Measurements from ENCODE around the gene PRR7.
A peak's percentile ranks its signal among the peaks of the same experiment; 100 is the strongest.
"Not testable (repeated sequence)": the region's sequence is repeated elsewhere in the genome, so short reads cannot be mapped to it uniquely, and the experiment has no call there.

The PRR7 gene

DNA sequence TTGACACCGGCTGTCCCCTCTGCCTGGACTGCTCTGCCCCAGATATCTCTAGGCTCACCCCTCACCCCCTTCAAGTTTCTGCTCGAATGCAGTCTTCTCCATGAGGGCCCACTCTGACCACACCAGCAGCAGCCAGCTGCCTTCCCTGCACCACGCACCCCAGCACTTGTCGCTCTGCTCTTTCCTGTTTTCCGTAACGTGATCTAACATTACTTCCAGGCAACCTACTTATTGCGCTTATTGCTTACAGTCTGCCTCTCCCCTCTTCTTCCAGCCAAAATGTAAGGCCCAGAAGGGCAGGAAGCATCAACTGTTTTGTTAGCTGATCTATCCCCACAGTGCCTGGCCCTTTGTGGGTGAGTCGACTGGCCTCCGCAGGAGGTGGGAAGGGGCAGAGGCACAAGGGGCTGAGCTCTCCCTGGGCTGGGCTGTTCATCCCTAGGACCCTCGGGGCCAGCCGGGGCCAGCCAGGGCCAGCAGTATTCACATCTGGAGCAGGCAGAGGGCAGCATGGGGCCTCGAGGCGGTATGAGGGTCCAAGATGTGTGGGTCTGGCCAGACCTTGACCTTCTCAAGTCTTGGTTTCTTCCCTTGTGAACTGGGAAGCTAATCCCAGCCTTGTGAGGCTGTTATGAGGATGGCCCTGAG is 38.4 kb downstream of the PRR7 start:
- DNase-seq (ENCODE audit: low spot score): no peak

- not testable (repeated sequence) for DNase-seq (ENCODE audit: low spot score)
These were observed 39.1 kb downstream of the PRR7 start for GRCh38 chr5:177485753-177486152.

GRCh38 chr5:177486256-177486655 is 39.6 kb downstream of the PRR7 start:
- no peak for DNase-seq (ENCODE audit: low spot score)

- no peak for DNase-seq (ENCODE audit: low spot score)
These were observed 40.5 kb downstream of the PRR7 start for GRCh38 chr5:177487144-177487543.

DNA sequence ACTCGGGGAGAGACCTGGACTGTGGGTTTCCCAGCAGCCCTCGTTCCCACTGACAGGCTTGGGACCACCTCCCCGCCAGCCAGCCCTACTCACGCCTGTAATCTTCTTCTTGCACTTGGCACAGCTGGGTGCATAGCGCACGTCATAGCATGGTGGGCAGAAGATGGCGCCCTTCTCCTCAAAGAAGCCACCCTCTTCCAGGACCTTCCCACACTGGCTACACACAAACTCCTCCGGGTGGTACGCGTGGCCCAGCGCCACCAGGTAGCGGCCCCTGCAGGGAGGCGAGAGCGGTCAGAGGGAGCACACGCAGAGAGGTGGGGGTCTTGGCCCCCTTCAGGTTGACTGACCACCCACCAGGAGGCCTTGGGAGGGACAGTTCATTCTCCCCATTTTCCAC is 41.4 kb downstream of the PRR7 start:
- peak; percentile 68 for DNase-seq (ENCODE audit: low spot score)

DNA sequence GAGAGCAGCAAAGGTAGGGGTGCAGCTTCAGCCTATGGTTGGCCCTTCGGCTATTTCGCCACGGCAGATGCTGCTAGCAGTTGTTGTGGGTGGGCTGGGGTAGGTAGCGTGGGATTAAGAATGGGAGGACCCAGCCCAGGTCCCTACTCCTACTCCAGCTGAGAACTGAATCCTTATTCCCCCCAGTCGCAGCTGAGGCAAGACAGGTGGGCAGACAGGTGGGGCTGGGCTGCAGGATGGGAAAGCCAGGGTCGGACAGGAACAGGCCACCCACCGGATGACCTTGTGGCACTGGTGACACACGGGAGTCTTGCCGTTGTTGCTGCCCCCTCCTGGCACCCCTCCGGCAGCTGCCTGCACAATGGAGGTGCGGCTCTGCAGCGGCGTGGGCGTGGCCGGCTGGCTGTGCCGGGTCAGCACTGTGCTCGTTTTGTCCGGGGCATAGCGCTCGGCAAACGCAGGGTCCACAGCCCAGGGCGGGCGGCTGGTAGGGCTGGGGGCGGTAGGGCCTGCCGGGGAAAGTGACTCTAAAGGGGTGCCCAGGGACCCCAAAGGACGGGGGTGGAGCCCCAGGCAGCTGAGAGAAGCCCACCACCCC is 42.6 kb downstream of the PRR7 start:
- no peak for DNase-seq (ENCODE audit: low spot score)

DNA sequence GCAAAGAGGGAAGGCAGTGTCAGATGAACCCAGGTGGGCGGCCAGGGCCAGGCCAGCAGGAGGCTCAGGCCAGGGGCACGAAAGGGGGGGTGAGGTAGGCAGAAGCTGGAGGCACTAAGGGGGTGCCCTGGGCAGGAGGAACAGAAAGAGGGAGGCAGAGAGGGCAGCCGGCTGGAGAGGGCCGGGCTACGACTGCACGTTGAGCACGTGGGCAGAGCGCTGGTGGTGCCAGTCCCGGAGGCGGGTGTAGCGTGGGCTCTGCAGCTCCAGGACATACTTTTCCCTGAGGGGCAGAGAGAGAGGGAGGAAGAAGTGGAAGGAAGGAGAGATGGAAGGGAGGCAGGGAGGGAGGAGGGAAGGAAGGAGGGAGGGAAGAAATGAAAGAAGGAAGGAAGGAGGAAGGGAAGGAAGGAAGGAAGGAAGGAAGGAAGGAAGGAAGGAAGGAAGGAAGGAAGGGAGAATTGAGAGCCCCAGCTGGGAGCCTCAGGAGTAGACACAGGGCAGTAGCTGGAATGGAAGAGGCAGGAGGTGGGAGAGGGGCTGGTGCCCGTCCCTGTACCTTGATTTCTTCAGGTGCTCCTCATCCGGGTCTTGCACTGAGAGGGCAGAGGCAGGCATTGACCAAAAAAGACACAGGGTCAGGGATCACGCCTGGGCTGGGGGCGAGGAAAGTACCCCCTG is 43.8 kb downstream of the PRR7 start:
- no peak for DNase-seq (ENCODE audit: low spot score)

- no peak for DNase-seq (ENCODE audit: low spot score)
These were observed 44.4 kb downstream of the PRR7 start for GRCh38 chr5:177490992-177491391.

- DNase-seq (ENCODE audit: low spot score): peak; percentile 74
These were observed 44.9 kb downstream of the PRR7 start for GRCh38 chr5:177491429-177491945.

- no peak for DNase-seq (ENCODE audit: low spot score)
These were observed 45.6 kb downstream of the PRR7 start for GRCh38 chr5:177491983-177492746.

GRCh38 chr5:177492841-177493240 is 46.2 kb downstream of the PRR7 start:
- no peak for DNase-seq (ENCODE audit: low spot score)

- DNase-seq (ENCODE audit: low spot score): no peak
These were observed 47.3 kb downstream of the PRR7 start for GRCh38 chr5:177493795-177494345.

DNA sequence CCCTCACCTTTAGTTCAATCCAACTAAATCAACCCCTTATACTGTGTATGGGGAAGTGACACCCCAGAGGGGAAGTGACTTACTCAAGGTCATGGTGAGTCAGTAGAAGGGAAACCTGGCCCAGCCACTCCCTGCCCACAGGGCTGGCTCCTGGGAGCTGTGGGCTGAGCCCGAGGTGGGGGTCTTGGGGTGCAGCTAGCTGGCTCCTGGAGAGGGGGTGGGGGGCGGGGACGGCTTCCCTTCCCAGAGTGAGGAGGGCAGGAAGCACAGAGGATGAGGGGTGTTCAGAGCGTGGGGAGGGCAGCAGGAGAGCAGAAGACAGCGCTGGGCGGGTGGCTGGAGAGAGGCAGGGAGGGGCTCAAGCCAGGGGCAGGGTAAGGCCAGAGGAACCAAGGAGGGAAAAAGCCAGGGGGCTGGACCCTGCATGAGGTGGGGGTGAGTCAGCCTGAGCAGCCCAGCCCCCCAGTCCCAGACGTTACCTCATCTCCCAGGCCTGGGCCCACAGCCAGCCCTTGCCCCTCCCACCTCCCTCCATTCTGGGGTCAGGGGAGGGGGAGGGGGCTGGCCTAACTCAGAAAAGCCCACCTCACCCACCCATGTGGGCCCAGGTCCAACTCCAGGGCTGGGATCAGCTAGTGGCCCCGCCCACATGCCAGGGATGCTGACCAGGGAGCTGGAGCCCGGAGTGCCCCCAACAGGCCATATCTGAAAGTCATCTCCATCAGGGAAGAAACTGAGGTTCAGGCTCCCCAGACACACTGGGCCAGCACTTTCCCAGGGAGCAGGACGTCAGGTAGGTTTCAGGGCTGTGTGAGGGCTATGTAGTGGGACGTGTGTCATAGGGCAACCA is 48.0 kb downstream of the PRR7 start:
- DNase-seq (ENCODE audit: low spot score): no peak

- DNase-seq (ENCODE audit: low spot score): peak; percentile 52
These were observed 48.8 kb downstream of the PRR7 start for GRCh38 chr5:177495243-177496060.

- peak; percentile 53 for DNase-seq (ENCODE audit: low spot score)
These were observed 49.6 kb downstream of the PRR7 start for GRCh38 chr5:177496070-177496726.

DNA sequence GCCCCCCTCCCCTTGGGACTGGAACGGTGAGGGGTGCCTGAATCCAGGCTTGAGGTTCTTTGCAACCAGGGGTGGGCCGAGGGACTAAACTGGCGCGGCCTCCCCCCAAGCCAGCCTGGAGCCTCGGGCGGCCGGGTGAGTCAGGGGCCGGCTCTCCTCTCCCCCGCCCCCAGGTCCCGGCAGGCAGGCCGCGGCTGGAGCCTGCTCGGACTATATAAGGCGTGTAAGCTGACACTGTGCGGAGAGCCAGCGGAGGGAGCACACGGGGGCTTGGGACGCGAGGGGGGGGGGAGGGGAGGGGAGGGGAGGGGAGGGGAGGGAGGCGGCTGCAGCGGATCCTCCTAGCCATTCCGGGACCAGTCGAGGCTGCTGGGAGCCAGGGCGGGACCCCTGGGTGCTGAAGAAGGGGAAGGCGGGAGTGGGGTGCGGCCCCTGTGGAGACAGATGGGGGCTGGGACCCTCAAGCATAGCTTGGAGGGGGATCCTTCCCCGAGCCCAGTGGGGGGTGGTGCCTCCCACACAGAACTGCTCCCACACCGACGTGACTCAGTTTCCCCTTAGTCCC is 50.2 kb downstream of the PRR7 start:
- peak; percentile 83 for DNase-seq (ENCODE audit: low spot score)

DNA sequence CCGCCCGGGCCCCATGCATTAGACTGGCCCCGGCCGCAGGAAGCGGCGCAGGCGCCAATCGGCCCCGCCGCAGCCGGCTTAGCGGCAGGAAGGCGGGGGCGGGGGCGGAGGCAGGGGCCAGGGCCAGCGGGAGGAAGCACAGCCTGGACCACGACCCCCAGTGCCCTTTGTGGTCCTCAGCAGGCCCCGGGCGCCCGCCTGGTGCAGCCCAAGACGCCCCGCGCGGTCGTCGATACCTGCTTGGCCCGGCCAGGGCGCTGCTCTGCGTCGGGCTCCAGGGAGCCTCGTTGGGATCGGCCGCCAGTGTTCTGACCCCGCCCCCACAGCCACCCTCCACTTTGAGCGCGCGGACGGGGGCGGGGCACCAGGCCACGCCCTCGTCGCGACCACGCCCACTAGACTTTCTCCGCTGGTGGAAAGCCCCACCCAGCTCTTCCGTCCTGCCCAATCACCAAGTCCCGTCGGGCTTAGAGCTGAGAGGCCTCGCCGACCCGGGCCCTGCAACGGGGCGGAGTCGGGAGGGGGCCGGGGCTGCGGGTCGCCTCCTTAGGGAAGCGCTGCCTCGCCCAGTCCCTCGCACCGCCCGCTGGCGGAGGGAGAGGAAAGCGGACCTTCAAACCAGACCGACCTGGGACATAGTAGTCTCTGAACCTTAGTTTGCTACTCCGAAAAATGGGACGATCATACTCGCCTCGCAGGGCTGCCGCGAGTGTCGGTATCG is 50.8 kb downstream of the PRR7 start, which contains the start of gene PDLIM7:
Gene PDLIM7, minus strand, starts transcription at position 313 of the 721 bp plus-strand sequence. CDS start 1,092 bp downstream, outside the sequence.
- peak; percentile 95 for DNase-seq (ENCODE audit: low spot score)

DNA sequence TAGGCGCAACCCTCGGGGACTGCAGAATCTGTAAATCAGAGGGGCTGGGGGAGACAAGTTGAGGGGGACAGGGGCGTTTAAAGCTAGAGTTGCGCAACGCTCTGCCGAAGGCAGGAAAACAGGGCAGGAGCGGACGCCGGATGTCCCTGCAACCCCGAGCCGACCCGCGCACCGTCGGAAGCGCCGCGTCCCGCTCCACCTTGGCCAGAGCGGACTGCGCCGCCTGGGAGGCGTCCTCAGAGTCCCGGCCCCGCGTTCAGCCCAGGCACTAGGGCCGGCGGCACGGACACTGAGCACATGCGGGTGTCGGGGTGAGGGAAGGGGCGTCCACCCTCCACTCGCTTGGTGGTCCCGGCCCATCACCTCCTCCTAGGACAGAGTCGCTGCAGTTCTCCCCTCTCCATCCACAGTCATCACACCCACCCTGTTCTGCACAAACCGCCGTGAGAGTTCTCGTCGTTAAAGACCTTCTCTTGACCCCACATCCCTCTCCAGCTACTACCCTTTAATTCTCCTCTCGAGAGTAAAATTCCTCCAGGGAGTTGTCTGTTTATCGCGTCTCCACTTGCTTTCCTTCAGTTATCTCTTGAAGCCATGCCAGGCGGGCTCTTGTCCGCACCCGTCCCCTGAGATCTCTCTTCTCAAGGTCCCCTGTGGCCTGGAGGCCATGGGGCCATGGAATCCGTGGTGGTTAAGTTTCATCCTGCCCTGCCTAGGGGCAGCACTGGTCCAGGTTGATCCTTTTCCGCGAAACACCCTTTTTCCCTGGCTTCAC is 51.6 kb downstream of the PRR7 start:
- no peak for DNase-seq (ENCODE audit: low spot score)
